ENCODE measurements around the gene ADAMTS2. TPM values are rescaled to one million over a fixed set of nuclear protein-coding genes. Genes with fewer than 3 reads are reported as not detected.

Gene ADAMTS2
- total RNA-seq, 1 experiment from 2014 or later = not detected

DNA sequence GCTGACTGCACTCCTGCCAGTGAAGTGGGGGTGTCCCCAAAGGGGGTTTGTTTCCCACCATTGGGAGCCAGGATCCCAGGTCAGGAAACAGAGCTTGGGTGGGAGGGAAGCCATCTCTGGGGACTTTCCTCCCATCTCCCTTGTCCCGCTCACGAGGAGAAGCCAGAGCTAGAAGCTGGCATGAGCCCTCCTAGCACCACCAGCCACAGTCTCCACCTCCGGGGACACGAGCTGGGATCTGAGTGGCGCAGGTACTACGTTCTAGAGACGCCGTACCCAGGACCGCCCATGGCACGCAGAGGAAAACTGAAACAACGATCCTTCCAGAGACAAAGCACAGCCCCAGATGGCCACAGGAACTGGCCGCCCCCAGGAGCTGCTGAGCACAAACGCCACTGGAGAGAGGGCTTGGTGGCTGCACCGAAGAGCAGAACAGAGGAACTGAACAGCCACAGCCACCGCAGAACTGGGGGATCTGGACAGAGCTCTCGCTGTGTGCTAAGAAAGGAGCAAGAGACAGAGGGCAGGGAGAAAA is 29.8 kb downstream of the ADAMTS2 start:
- no peaks in the 10 kb centered on the region for H3K79me2 ChIP-seq (ENCODE audit: low read length)
- DNase-seq = no peak
- no peaks in the 10 kb centered on the region for H3K4me1 ChIP-seq (ENCODE audit: insufficient read depth, low read length)
- intact Hi-C loops (cut with micrococcal nuclease) = no loop called here
- H3K27me3 ChIP-seq (ENCODE audit: low read length) = peaks cover 17% of the 10 kb centered on the region; the same call in 1 of the 2 replicates
- H3K4me3 ChIP-seq (ENCODE audit: low read length) = no peak overlapping the region
- no peak overlapping the region for H3K27ac ChIP-seq (ENCODE audit: low read length)
- ChIA-PET CTCF (no interaction called here), POLR2A (ENCODE audit: unreplicated experiment) (no interaction called here)
- no peaks in the 10 kb centered on the region for H3K36me3 ChIP-seq (ENCODE audit: low read depth, low read length)
- H3K9ac ChIP-seq (ENCODE audit: low read length) = no peak overlapping the region
- H3K9me3 ChIP-seq (ENCODE audit: low read length) = no peaks in the 10 kb centered on the region
- H3F3A ChIP-seq (ENCODE audit: low read length, unreplicated experiment) = no peaks in the 10 kb centered on the region
- no peaks in the 10 kb centered on the region for H4K20me1 ChIP-seq (ENCODE audit: low read length)
- no peak overlapping the region for H3K4me2 ChIP-seq (ENCODE audit: low read length)
- H3K9me2 ChIP-seq (replicated peaks; ENCODE audit: low read length) = no peaks in the 10 kb centered on the region
- no TSS peak for BruUV-seq (replicated peaks)
- TF ChIP-seq EZH2phosphoT487 (IDR thresholded peaks at IDR 0.05; ENCODE audit: borderline replicate concordance, low read length) (no peak), EZH2 (IDR thresholded peaks at IDR 0.05; ENCODE audit: low read length, unreplicated experiment) (no peak)
- TF ChIP-seq, protein P1, sequence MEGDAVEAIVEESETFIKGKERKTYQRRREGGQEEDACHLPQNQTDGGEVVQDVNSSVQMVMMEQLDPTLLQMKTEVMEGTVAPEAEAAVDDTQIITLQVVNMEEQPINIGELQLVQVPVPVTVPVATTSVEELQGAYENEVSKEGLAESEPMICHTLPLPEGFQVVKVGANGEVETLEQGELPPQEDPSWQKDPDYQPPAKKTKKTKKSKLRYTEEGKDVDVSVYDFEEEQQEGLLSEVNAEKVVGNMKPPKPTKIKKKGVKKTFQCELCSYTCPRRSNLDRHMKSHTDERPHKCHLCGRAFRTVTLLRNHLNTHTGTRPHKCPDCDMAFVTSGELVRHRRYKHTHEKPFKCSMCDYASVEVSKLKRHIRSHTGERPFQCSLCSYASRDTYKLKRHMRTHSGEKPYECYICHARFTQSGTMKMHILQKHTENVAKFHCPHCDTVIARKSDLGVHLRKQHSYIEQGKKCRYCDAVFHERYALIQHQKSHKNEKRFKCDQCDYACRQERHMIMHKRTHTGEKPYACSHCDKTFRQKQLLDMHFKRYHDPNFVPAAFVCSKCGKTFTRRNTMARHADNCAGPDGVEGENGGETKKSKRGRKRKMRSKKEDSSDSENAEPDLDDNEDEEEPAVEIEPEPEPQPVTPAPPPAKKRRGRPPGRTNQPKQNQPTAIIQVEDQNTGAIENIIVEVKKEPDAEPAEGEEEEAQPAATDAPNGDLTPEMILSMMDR (conservative IDR thresholded peaks at IDR 0.05; ENCODE audit: low read depth, low read length) = no peak
- no peak overlapping the region for H2AFZ ChIP-seq (ENCODE audit: low read length)
- no peak for ATAC-seq

GRCh38 chr5:179314606-179315355 is 30.5 kb downstream of the ADAMTS2 start:
- TF ChIP-seq EZH2 (IDR thresholded peaks at IDR 0.05; ENCODE audit: low read length, unreplicated experiment) (no peak), EZH2phosphoT487 (IDR thresholded peaks at IDR 0.05; ENCODE audit: borderline replicate concordance, low read length) (no peak)
- TF ChIP-seq, protein P1 (conservative IDR thresholded peaks at IDR 0.05; ENCODE audit: low read depth, low read length) = no peak
- no peaks in the 10 kb centered on the region for H3K36me3 ChIP-seq (ENCODE audit: low read depth, low read length)
- POLR2A ChIA-PET (ENCODE audit: unreplicated experiment) = no interaction called here
- CTCF ChIA-PET = no interaction called here
- peaks cover 17% of the 10 kb centered on the region; the same call in 1 of the 2 replicates for H3K27me3 ChIP-seq (ENCODE audit: low read length)
- no peak for ATAC-seq
- no peaks in the 10 kb centered on the region for H3K9me2 ChIP-seq (replicated peaks; ENCODE audit: low read length)
- no peak overlapping the region for H3K4me3 ChIP-seq (ENCODE audit: low read length)
- no peaks in the 10 kb centered on the region for H3K4me1 ChIP-seq (ENCODE audit: insufficient read depth, low read length)
- no peaks in the 10 kb centered on the region for H4K20me1 ChIP-seq (ENCODE audit: low read length)
- no peaks in the 10 kb centered on the region for H3F3A ChIP-seq (ENCODE audit: low read length, unreplicated experiment)
- no peaks in the 10 kb centered on the region for H3K9me3 ChIP-seq (ENCODE audit: low read length)
- no peak for DNase-seq
- no peak overlapping the region for H3K4me2 ChIP-seq (ENCODE audit: low read length)
- no peaks in the 10 kb centered on the region for H3K79me2 ChIP-seq (ENCODE audit: low read length)
- H3K27ac ChIP-seq (ENCODE audit: low read length) = no peak overlapping the region
- no peak overlapping the region for H3K9ac ChIP-seq (ENCODE audit: low read length)
- no TSS peak for BruUV-seq (replicated peaks)
- no peak overlapping the region for H2AFZ ChIP-seq (ENCODE audit: low read length)
- intact Hi-C loops (cut with micrococcal nuclease) = no loop called here
